CD14-positive monocyte (primary cell): ENCODE measurements around the gene SPATS2L. TPM values are rescaled to one million over a fixed set of nuclear protein-coding genes. Genes with fewer than 3 reads are reported as not detected.

Experiments used
- DNase-seq, 3 donors: peaks; one replicate each; pipeline ENCODE4 v3.0.0-alpha.2; 2011 to 2022
- H2AFZ ChIP-seq: 2 replicates; pipeline ENCODE4 v1.6.0; 2012; ENCODE audit warnings: mild to moderate bottlenecking, low read depth, low read length, inconsistent platforms; ENCODE audit not compliant: insufficient read depth, poor library complexity, severe bottlenecking
- H3K27ac ChIP-seq, 2 donors: 1 replicate in 1 of 2; 2 replicates in 1 of 2; pipeline ENCODE4 v1.5.1; 2012 to 2013; ENCODE audit warnings: low read length in 2 of 2, control low read depth in 1 of 2, inconsistent platforms in 1 of 2, low read depth in 1 of 2, mild to moderate bottlenecking in 1 of 2
- H3K27me3 ChIP-seq, 2 donors: one replicate each; pipeline versions ENCODE4 v1.6.0 to v1.6.1; 2011 to 2013; ENCODE audit warnings: low read length in 2 of 2; ENCODE audit not compliant: control insufficient read depth in 2 of 2, insufficient read depth in 2 of 2
- H3K36me3 ChIP-seq, 2 donors: replicated peaks in 1 of 2; 1 replicate in 1 of 2; 2 replicates in 1 of 2; pipeline versions ENCODE4 v1.5.1 to v1.6.1; 2012 to 2013; ENCODE audit warnings: low read length in 2 of 2, control low read depth in 1 of 2, inconsistent platforms in 1 of 2, mild to moderate bottlenecking in 1 of 2; ENCODE audit not compliant: insufficient read depth in 2 of 2, control insufficient read depth in 1 of 2
- H3K4me1 ChIP-seq, 2 donors: 1 replicate in 1 of 2; 2 replicates in 1 of 2; pipeline versions ENCODE4 v1.5.1 to v1.6.1; 2012 to 2013; ENCODE audit warnings: low read length in 2 of 2, control low read depth in 1 of 2, inconsistent platforms in 1 of 2, mild to moderate bottlenecking in 1 of 2, moderate library complexity in 1 of 2; ENCODE audit not compliant: insufficient read depth in 2 of 2, control insufficient read depth in 1 of 2
- H3K4me2 ChIP-seq: replicated peaks from 2 replicates; pipeline ENCODE3; 2012; ENCODE audit warnings: low read length, moderate library complexity, mild to moderate bottlenecking; ENCODE audit not compliant: poor library complexity, severe bottlenecking; ENCODE audit errors: extremely low read depth
- H3K4me3 ChIP-seq, 3 experiments: fragments of 200-600 bp in 1 of 3; sonication (generic) in 1 of 3; replicated peaks in 1 of 3; 1 replicate in 2 of 3; 2 replicates in 1 of 3; pipeline ENCODE4 v1.5.1; 2011 to 2013; ENCODE audit warnings: low read length in 3 of 3, mild to moderate bottlenecking in 3 of 3, control low read depth in 2 of 3, low read depth in 2 of 3, inconsistent platforms in 1 of 3, moderate library complexity in 1 of 3
- H3K79me2 ChIP-seq: 2 replicates; pipeline ENCODE4 v1.6.0; 2012; ENCODE audit warnings: mild to moderate bottlenecking, control low read depth, inconsistent platforms, low read length, moderate library complexity; ENCODE audit not compliant: insufficient read depth
- H3K9ac ChIP-seq: 2 replicates; pipeline ENCODE4 v1.6.0; 2017; ENCODE audit warnings: low read length, mild to moderate bottlenecking; ENCODE audit not compliant: insufficient read depth, poor library complexity, severe bottlenecking
- H3K9me3 ChIP-seq, 2 donors: replicated peaks in 1 of 2; 1 replicate in 1 of 2; 2 replicates in 1 of 2; pipeline versions ENCODE4 v1.5.1 to v1.6.1; 2012 to 2013; ENCODE audit warnings: low read length in 2 of 2, control low read depth in 1 of 2; ENCODE audit not compliant: control insufficient read depth in 1 of 2, insufficient read depth in 1 of 2
- H4K20me1 ChIP-seq: 2 replicates; pipeline ENCODE4 v1.6.0; 2012; ENCODE audit warnings: mild to moderate bottlenecking, low read length, control low read depth, moderate library complexity; ENCODE audit not compliant: insufficient read depth
- H3K27ac Mint-ChIP-seq, 7 donors: one replicate each; pipeline ENCODE4 v1.8.0; 2020; ENCODE audit warnings: mild to moderate bottlenecking in 7 of 7, mixed read lengths in 7 of 7, moderate library complexity in 6 of 7, inconsistent platforms in 2 of 7
- H3K27me3 Mint-ChIP-seq, 3 donors: one replicate each; pipeline ENCODE4 v1.8.0; 2021 to 2022; ENCODE audit warnings: low read depth in 3 of 3, mild to moderate bottlenecking in 3 of 3, mixed read lengths in 3 of 3, moderate library complexity in 3 of 3, inconsistent platforms in 1 of 3
- H3K36me3 Mint-ChIP-seq, 2 donors: one replicate each; pipeline ENCODE4 v1.8.0; 2020; ENCODE audit warnings: mixed read lengths in 2 of 2, inconsistent platforms in 1 of 2, mild to moderate bottlenecking in 1 of 2
- H3K4me1 Mint-ChIP-seq: one replicate; pipeline ENCODE4 v1.8.0; 2020; ENCODE audit warnings: mild to moderate bottlenecking, mixed read lengths
- H3K4me3 Mint-ChIP-seq, 2 donors: one replicate each; pipeline ENCODE4 v1.8.0; 2020; ENCODE audit warnings: mild to moderate bottlenecking in 2 of 2, mixed read lengths in 2 of 2, moderate library complexity in 1 of 2
- H3K9me3 Mint-ChIP-seq, 7 donors: one replicate each; pipeline ENCODE4 v1.8.0; 2020 to 2022; ENCODE audit warnings: mixed read lengths in 7 of 7, mild to moderate bottlenecking in 6 of 7, moderate library complexity in 6 of 7, inconsistent platforms in 2 of 7
- CTCF ChIP-seq: fragments of 200-600 bp; IDR thresholded peaks from one replicate; pipeline ENCODE4 v1.8.0; 2022; ENCODE audit warnings: antibody characterized with exemption, mild to moderate bottlenecking
- WGBS: methylation state at CpG from one replicate; pipeline ENCODE4 v1.1.5; 2013; ENCODE audit warnings: missing lambda C conversion rate; ENCODE audit not compliant: insufficient coverage; 5-methylcytosine and 5-hydroxymethylcytosine counted together
- intact Hi-C, 2 donors: fragments of 100-400 bp; cut with micrococcal nuclease; formaldehyde crosslinking; loops; one replicate each; pipeline versions ENCODE4 v1.15.0 to v1.15.1; 2023
- polyA plus RNA-seq, 3 donors: library from polyadenylated mRNA; depleted of rRNA in 1 of 3; unstranded in 2 of 3; stranded (reverse) in 1 of 3; fragments of 300-500 nt in 2 of 3; fragments of >200 nt in 1 of 3; fragmentation: Illumina TruSeq in 2 of 3; gene quantifications; 1 replicate in 2 of 3; 2 replicates in 1 of 3; pipeline ENCODE4 v1.2.3, GENCODE V29; 2012 to 2021

The SPATS2L gene
- polyA plus RNA-seq, 3 donors, result 2.7 to 5.2 (median 3.2) TPM

- Histone ChIP-seq H4K20me1 (no peaks in the 10 kb centered on the region), H3K4me2 (no peak overlapping the region), H3K27me3 (no peaks in the 10 kb centered on the region), H3K4me3 (no peak overlapping the region), H3K79me2 (no peaks in the 10 kb centered on the region), H2AFZ (no peak overlapping the region), H3K9me3 (peaks cover 0 to 6% of the 10 kb centered on the region in 2 donors), H3K9ac (no peak overlapping the region), H3K27ac (no peak overlapping the region), H3K4me1 (peaks cover 17 to 24% of the 10 kb centered on the region in 2 donors), H3K36me3 (no peaks in the 10 kb centered on the region)
- Mint-ChIP-seq H3K36me3 (no peaks in the 10 kb centered on the region), H3K4me1 (peaks cover 31% of the 10 kb centered on the region), H3K27me3 (no peaks in the 10 kb centered on the region), H3K27ac (peak overlapping the region in 1 of 7 donors; percentile 73), H3K4me3 (no peak overlapping the region), H3K9me3 (peaks cover 0 to 5% (median 2%) of the 10 kb centered on the region in 7 donors)
- TF ChIP-seq CTCF, result no peak
- DNase-seq, result no peak
- intact Hi-C loops, result no loop called here
- WGBS, result 97% methylated on average over 4 of the region's 4 CpGs
Observed at GRCh38 chr2:200404615-200405014, 98.1 kb downstream of the SPATS2L start.

- no CpG with 5 or more reads among the region's 1 CpG for WGBS
Observed at GRCh38 chr2:200405599-200406298, 99.3 kb downstream of the SPATS2L start.

More at GRCh38 chr2:200405599-200406298, 99.3 kb downstream of the SPATS2L start:
- H3K4me2 ChIP-seq, result no peak overlapping the region
- no peak overlapping the region for H3K4me3 ChIP-seq
- peaks cover 0 to 6% of the 10 kb centered on the region in 2 donors for H3K9me3 ChIP-seq
- intact Hi-C loops, result no loop called here
- H3K9me3 Mint-ChIP-seq, result peaks cover 0 to 5% (median 2%) of the 10 kb centered on the region in 7 donors
- peak; percentile 34 to 74 (median 60) for DNase-seq
- TF ChIP-seq CTCF, result no peak
- H3K4me1 ChIP-seq, result peaks cover 17 to 24% of the 10 kb centered on the region in 2 donors
- no peak overlapping the region for H3K4me3 Mint-ChIP-seq
- H3K27ac Mint-ChIP-seq, result peak overlapping the region in 3 of 7 donors; percentile 1 to 41 (median 37)
- H3K36me3 Mint-ChIP-seq, result no peaks in the 10 kb centered on the region
- no peaks in the 10 kb centered on the region for H3K36me3 ChIP-seq
- peak overlapping the region in 1 of 2 donors; percentile 30 for H3K27ac ChIP-seq
- no peaks in the 10 kb centered on the region for H3K27me3 Mint-ChIP-seq
- no peak overlapping the region for H3K9ac ChIP-seq
- no peaks in the 10 kb centered on the region for H3K27me3 ChIP-seq
- H4K20me1 ChIP-seq, result no peaks in the 10 kb centered on the region
- peaks cover 31% of the 10 kb centered on the region for H3K4me1 Mint-ChIP-seq
- no peak overlapping the region for H2AFZ ChIP-seq
- no peaks in the 10 kb centered on the region for H3K79me2 ChIP-seq
